A673 (cell line): Measurements from ENCODE around the gene WIF1. TPM values are rescaled to one million over a fixed set of nuclear protein-coding genes. Genes with fewer than 3 reads are reported as not detected.

Source experiments
- BruUV-seq: library from RNA; stranded (reverse); fragments of 400-500 nt; replicated peaks from 2 replicates; lab custom pipeline; 2021; lab: Mats Ljungman, UMichigan
- CTCF ChIA-PET: fragments of 300-600 bp; sonication (Branson Sonifier 250); formaldehyde crosslinking; loops from one replicate; lab custom pipeline; 2022; ENCODE audit warnings: antibody characterized with exemption; lab: Charles Lee
- POLR2A ChIA-PET: fragments of 300-600 bp; sonication (Branson Sonifier 250); formaldehyde crosslinking; loops from one replicate; lab custom pipeline; 2022; ENCODE audit warnings: antibody characterized with exemption; ENCODE audit not compliant: low non-redundant PET; lab: Charles Lee
- DNase-seq: peaks from one replicate; pipeline ENCODE4 v3.0.0-alpha.2; 2015; ENCODE audit warnings: low spot score
- H3K27ac ChIP-seq: fragments of 200-600 bp; sonication (generic); 2 replicates; pipeline ENCODE4 v1.5.1; 2016; ENCODE audit warnings: mixed run types, low read depth, mild to moderate bottlenecking, mixed read lengths, antibody characterized with exemption, low read length; ENCODE audit not compliant: poor library complexity, severe bottlenecking
- H3K27me3 ChIP-seq: fragments of 200-600 bp; sonication (generic); replicated peaks from 2 replicates; pipeline ENCODE4 v1.6.1; 2017; ENCODE audit warnings: mixed run types, low read depth, mild to moderate bottlenecking, mixed read lengths, antibody characterized with exemption, low read length; ENCODE audit not compliant: insufficient read depth, poor library complexity
- H3K36me3 ChIP-seq: fragments of 200-600 bp; sonication (generic); 2 replicates; pipeline ENCODE4 v1.6.1; 2016; ENCODE audit warnings: mixed run types, mild to moderate bottlenecking, mixed read lengths, antibody characterized with exemption, low read length; ENCODE audit not compliant: insufficient read depth, poor library complexity, severe bottlenecking
- H3K4me1 ChIP-seq: fragments of 200-600 bp; sonication (generic); 2 replicates; pipeline ENCODE4 v1.6.1; 2017; ENCODE audit warnings: mixed run types, mild to moderate bottlenecking, mixed read lengths, antibody characterized with exemption, low read length; ENCODE audit not compliant: insufficient read depth, poor library complexity, severe bottlenecking
- H3K4me3 ChIP-seq: fragments of 200-600 bp; sonication (generic); 2 replicates; pipeline ENCODE4 v1.5.1; 2016; ENCODE audit warnings: low read depth, mixed run types, mild to moderate bottlenecking, mixed read lengths, low read length; ENCODE audit not compliant: poor library complexity, severe bottlenecking
- H3K9me3 ChIP-seq: fragments of 200-600 bp; sonication (generic); 2 replicates; pipeline ENCODE4 v1.6.1; 2016; ENCODE audit warnings: mixed run types, low read depth, mild to moderate bottlenecking, mixed read lengths, antibody characterized with exemption, low read length; ENCODE audit not compliant: poor library complexity, severe bottlenecking
- CTCF ChIP-seq: fragments of 300-800, 200-600 bp; sonication (generic); conservative IDR thresholded peaks from 2 replicates; pipeline ENCODE4 v1.5.1; 2017; ENCODE audit warnings: low read depth, mild to moderate bottlenecking, antibody characterized with exemption, low read length, moderate library complexity, mixed read lengths
- EZH2 ChIP-seq: fragments of 200-600 bp; sonication (generic); IDR thresholded peaks from 2 replicates; pipeline ENCODE4 v1.6.1; 2017; ENCODE audit warnings: borderline replicate concordance, low read depth, mild to moderate bottlenecking, mixed read lengths, antibody characterized with exemption, low read length; ENCODE audit not compliant: poor library complexity, severe bottlenecking
- intact Hi-C: fragments of 100-400 bp; cut with micrococcal nuclease; formaldehyde crosslinking; loops from one replicate; pipeline ENCODE4 v1.10.0; 2022; ENCODE audit not compliant: unreplicated experiment
- total RNA-seq: library from RNA; stranded (reverse); gene quantifications from 2 replicates; pipeline ENCODE4 v1.2.3, GENCODE V29; 2021

Gene WIF1
- total RNA-seq, 1 experiment from 2014 or later: not detected

DNA sequence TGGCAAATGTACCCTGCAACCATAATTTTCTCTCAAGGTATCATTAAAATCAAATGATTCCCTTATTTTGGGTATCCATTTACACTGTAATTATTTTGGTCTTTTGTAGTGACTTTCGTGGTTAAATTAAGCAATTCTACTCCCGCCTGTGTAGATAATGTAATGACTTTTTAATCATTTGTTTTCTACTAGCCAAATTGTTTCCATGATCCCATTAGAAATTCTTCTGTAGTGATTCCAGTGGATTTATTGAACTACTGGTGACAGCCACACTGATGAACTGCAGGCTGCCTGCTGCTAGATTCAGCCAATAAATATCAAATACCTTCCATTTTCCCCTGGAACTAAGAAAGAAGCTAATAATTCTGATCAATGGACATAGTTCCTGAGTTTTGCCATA is 96.0 kb downstream of the WIF1 start:
- CTCF ChIA-PET: no interaction called here
- Histone ChIP-seq H3K27ac (no peak overlapping the region), H3K4me3 (no peak overlapping the region), H3K4me1 (no peaks in the 10 kb centered on the region), H3K36me3 (no peaks in the 10 kb centered on the region), H3K27me3 (peaks cover 5% of the 10 kb centered on the region), H3K9me3 (no peaks in the 10 kb centered on the region)
- intact Hi-C loops: no loop called here
- POLR2A ChIA-PET: no interaction called here
- TF ChIP-seq CTCF: no peak
- no peak for DNase-seq
- no TSS peak for BruUV-seq

DNA sequence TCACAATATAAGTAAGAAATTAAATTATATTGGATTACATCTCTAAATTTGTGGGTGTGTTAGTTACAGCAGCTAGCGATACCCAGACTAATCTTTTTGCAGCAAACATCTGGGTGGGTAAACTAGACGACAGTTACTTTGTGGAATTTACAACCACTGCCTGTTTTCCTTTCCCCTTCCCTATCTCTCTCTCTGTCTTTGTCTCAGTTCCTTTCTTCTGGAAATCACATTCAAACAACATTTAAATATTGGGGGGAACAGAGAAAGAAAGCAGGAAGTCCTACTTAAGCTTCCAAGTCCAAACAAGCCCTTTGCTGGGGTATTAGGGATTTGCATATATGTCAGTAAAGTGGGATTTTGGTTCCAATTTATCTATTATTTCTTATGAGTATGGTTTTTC is 97.6 kb downstream of the WIF1 start:
- TF ChIP-seq CTCF (no peak), EZH2 (no peak)
- CTCF ChIA-PET: no interaction called here
- no TSS peak for BruUV-seq

DNA sequence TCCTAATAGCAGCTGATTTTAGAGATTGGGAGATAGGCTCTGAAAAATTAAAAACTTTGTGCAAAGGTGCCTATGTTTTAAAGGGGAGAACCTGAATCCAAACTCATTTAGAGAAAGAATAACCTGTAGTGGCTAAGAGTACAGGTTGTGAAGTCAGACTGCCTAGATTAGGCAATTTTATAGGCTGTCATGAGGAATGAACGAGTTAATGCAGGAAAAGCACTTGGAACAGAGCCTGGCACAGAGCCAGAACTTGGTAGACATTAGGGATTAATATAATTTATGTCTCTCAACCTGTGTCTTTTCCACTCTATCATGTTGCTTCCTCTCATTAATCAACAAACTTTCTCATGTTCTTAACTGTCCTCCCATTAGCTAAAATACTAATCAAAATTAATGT is 98.1 kb downstream of the WIF1 start:
- Histone ChIP-seq H3K4me1 (no peaks in the 10 kb centered on the region), H3K27me3 (peaks cover 12% of the 10 kb centered on the region), H3K27ac (no peak overlapping the region), H3K9me3 (no peaks in the 10 kb centered on the region), H3K36me3 (no peaks in the 10 kb centered on the region), H3K4me3 (no peak overlapping the region)
- CTCF ChIA-PET: no interaction called here
- TF ChIP-seq CTCF (no peak), EZH2 (no peak)
- POLR2A ChIA-PET: no interaction called here
- no TSS peak for BruUV-seq
- intact Hi-C loops: no loop called here
- no peak for DNase-seq

More for the DNA sequence above, 97.6 kb downstream of the WIF1 start:
- no peak for DNase-seq
- H3K27ac ChIP-seq: no peak overlapping the region
- no peaks in the 10 kb centered on the region for H3K4me1 ChIP-seq
- no peak overlapping the region for H3K4me3 ChIP-seq
- H3K27me3 ChIP-seq: peaks cover 6% of the 10 kb centered on the region
- no peaks in the 10 kb centered on the region for H3K9me3 ChIP-seq
- POLR2A ChIA-PET: no interaction called here
- intact Hi-C loops: no loop called here
- no peaks in the 10 kb centered on the region for H3K36me3 ChIP-seq
